WERI-Rb-1 (cell line): ENCODE results near the gene CTSD.

Experiments
- DNase-seq: peaks from one replicate; pipeline ENCODE4 v3.0.0-alpha.2; 2020
- H3K27ac ChIP-seq: fragments of 250-450 bp; sonication (Bioruptor Pico); 2 replicates; pipeline ENCODE4 v1.5.1; 2020; ENCODE audit warnings: mild to moderate bottlenecking, moderate library complexity
- H3K27me3 ChIP-seq: fragments of 250-450 bp; sonication (Bioruptor Pico); 2 replicates; pipeline ENCODE4 v1.5.1; 2021; ENCODE audit warnings: mild to moderate bottlenecking, low read depth, moderate library complexity; ENCODE audit not compliant: insufficient read depth, severe bottlenecking
- H3K36me3 ChIP-seq: fragments of 250-450 bp; sonication (Bioruptor Pico); 2 replicates; pipeline ENCODE4 v1.5.1; 2020; ENCODE audit warnings: mild to moderate bottlenecking, moderate library complexity
- H3K4me3 ChIP-seq: 2 replicates; pipeline ENCODE4 v1.5.1; 2011; ENCODE audit warnings: low read depth, mild to moderate bottlenecking, control low read depth, low read length
- H3K9me3 ChIP-seq: fragments of 250-450 bp; sonication (Bioruptor Pico); 2 replicates; pipeline ENCODE4 v1.5.1; 2021; ENCODE audit warnings: mild to moderate bottlenecking, moderate library complexity; ENCODE audit not compliant: severe bottlenecking
- CTCF ChIP-seq: IDR thresholded peaks from 2 replicates; pipeline ENCODE4 v1.5.1; 2011; ENCODE audit warnings: low read depth, mild to moderate bottlenecking, control low read depth, inconsistent platforms, low read length

The CTSD gene

GRCh38 chr11:1751531-1751921, 12.2 kb downstream of the CTSD start:
- Histone ChIP-seq H3K9me3 (no peaks in the 10 kb centered on the region), H3K27ac (no peak overlapping the region), H3K36me3 (no peaks in the 10 kb centered on the region; the same call in none of the 2 replicates), H3K27me3 (peaks cover 40% of the 10 kb centered on the region), H3K4me3 (no peak overlapping the region)
- TF ChIP-seq CTCF = no peak
- DNase-seq = no peak

- Histone ChIP-seq H3K4me3 (no peak overlapping the region), H3K27me3 (peaks cover 41% of the 10 kb centered on the region), H3K36me3 (no peaks in the 10 kb centered on the region; the same call in none of the 2 replicates), H3K9me3 (no peaks in the 10 kb centered on the region), H3K27ac (no peak overlapping the region)
- DNase-seq = no peak
- no peak for TF ChIP-seq CTCF
Measured at GRCh38 chr11:1750840-1751530, 12.7 kb downstream of the CTSD start.

GRCh38 chr11:1750481-1750839, 13.3 kb downstream of the CTSD start, which contains the start of gene IFITM10:
Gene IFITM10 (minus strand): TSS chr11:1750595. CDS start chr11:1750442, 153 bp downstream.
- peaks cover 41% of the 10 kb centered on the region for H3K27me3 ChIP-seq
- H3K9me3 ChIP-seq = no peaks in the 10 kb centered on the region
- H3K4me3 ChIP-seq = no peak within 1 kb of the TSS
- no peaks in the 10 kb centered on the region; the same call in none of the 2 replicates for H3K36me3 ChIP-seq
- no peak for TF ChIP-seq CTCF
- no peak for DNase-seq
- no peak within 1 kb of the TSS for H3K27ac ChIP-seq

- no peak for TF ChIP-seq CTCF
- DNase-seq = no peak
- H3K4me3 ChIP-seq = no peak overlapping the region
- no peaks in the 10 kb centered on the region; the same call in 1 of the 2 replicates for H3K36me3 ChIP-seq
- no peaks in the 10 kb centered on the region for H3K9me3 ChIP-seq
- H3K27me3 ChIP-seq = peaks cover 46% of the 10 kb centered on the region
- no peak overlapping the region for H3K27ac ChIP-seq
Measured at GRCh38 chr11:1749395-1750351, 14.1 kb downstream of the CTSD start.

GRCh38 chr11:1748636-1749394, 14.9 kb downstream of the CTSD start:
- H3K9me3 ChIP-seq = no peaks in the 10 kb centered on the region
- no peaks in the 10 kb centered on the region; the same call in 1 of the 2 replicates for H3K36me3 ChIP-seq
- H3K4me3 ChIP-seq = no peak overlapping the region
- H3K27ac ChIP-seq = no peak overlapping the region
- no peak for DNase-seq
- peaks cover 54% of the 10 kb centered on the region for H3K27me3 ChIP-seq
- no peak for TF ChIP-seq CTCF
